Measurements from ENCODE around the gene PLEKHM1.

Gene PLEKHM1

GRCh38 chr17:45402916-45403315 lies 87.6 kb downstream of the PLEKHM1 start:
- peaks cover 21 to 24% of the 10 kb centered on the region in 2 experiments for H3K4me1 ChIP-seq (ENCODE audit: control insufficient read depth in 1 of 2, insufficient read depth in 1 of 2, low read depth in 1 of 2, low read length in 1 of 2)
- H3K9me3 ChIP-seq = no peaks in the 10 kb centered on the region
- no peak for TF ChIP-seq CTCF (IDR thresholded peaks at IDR 0.05)
- H3K36me3 ChIP-seq = peaks cover 90% of the 10 kb centered on the region
- no peak overlapping the region for H3K4me3 ChIP-seq (ENCODE audit: low read depth in 1 of 2, low read length in 1 of 2)
- no peaks in the 10 kb centered on the region for H3K27me3 ChIP-seq
- peak overlapping the region; percentile 21 for H3K27ac ChIP-seq

- no peak for TF ChIP-seq CTCF (IDR thresholded peaks at IDR 0.05)
- H3K27me3 ChIP-seq = no peaks in the 10 kb centered on the region
- peaks cover 100% of the 10 kb centered on the region for H3K36me3 ChIP-seq
- H3K4me1 ChIP-seq (ENCODE audit: control insufficient read depth in 1 of 2, insufficient read depth in 1 of 2, low read depth in 1 of 2, low read length in 1 of 2) = no peaks in the 10 kb centered on the region
- H3K9me3 ChIP-seq = no peaks in the 10 kb centered on the region
- no peak overlapping the region for H3K27ac ChIP-seq
- H3K4me3 ChIP-seq (ENCODE audit: low read depth in 1 of 2, low read length in 1 of 2) = no peak overlapping the region
Observed at GRCh38 chr17:45398800-45399199, 91.7 kb downstream of the PLEKHM1 start.

GRCh38 chr17:45397796-45398195 lies 92.7 kb downstream of the PLEKHM1 start:
- TF ChIP-seq CTCF (IDR thresholded peaks at IDR 0.05) = no peak
- Histone ChIP-seq H3K27me3 (no peaks in the 10 kb centered on the region), H3K36me3 (peaks cover 96% of the 10 kb centered on the region), H3K4me3 (ENCODE audit: low read depth in 1 of 2, low read length in 1 of 2) (no peak overlapping the region), H3K27ac (no peak overlapping the region), H3K4me1 (ENCODE audit: control insufficient read depth in 1 of 2, insufficient read depth in 1 of 2, low read depth in 1 of 2, low read length in 1 of 2) (no peaks in the 10 kb centered on the region), H3K9me3 (no peaks in the 10 kb centered on the region)

GRCh38 chr17:45396496-45397205 lies 93.9 kb downstream of the PLEKHM1 start:
- no peak overlapping the region for H3K4me3 ChIP-seq (ENCODE audit: low read depth in 1 of 2, low read length in 1 of 2)
- H3K9me3 ChIP-seq = no peaks in the 10 kb centered on the region
- TF ChIP-seq CTCF (IDR thresholded peaks at IDR 0.05) = no peak
- H3K36me3 ChIP-seq = peaks cover 85% of the 10 kb centered on the region
- H3K27me3 ChIP-seq = no peaks in the 10 kb centered on the region
- no peaks in the 10 kb centered on the region for H3K4me1 ChIP-seq (ENCODE audit: control insufficient read depth in 1 of 2, insufficient read depth in 1 of 2, low read depth in 1 of 2, low read length in 1 of 2)
- no peak overlapping the region for H3K27ac ChIP-seq

- H3K4me1 ChIP-seq (ENCODE audit: control insufficient read depth in 1 of 2, insufficient read depth in 1 of 2, low read depth in 1 of 2, low read length in 1 of 2) = no peaks in the 10 kb centered on the region
- no peak overlapping the region for H3K4me3 ChIP-seq (ENCODE audit: low read depth in 1 of 2, low read length in 1 of 2)
- peaks cover 76% of the 10 kb centered on the region for H3K36me3 ChIP-seq
- TF ChIP-seq CTCF (IDR thresholded peaks at IDR 0.05) = no peak
- peaks cover 7% of the 10 kb centered on the region for H3K27me3 ChIP-seq
- peak overlapping the region; percentile 7 for H3K27ac ChIP-seq
- H3K9me3 ChIP-seq = no peaks in the 10 kb centered on the region
Observed at GRCh38 chr17:45395569-45396415, 94.7 kb downstream of the PLEKHM1 start.
